ENCODE measurements around the gene TMEFF1. TPM values are rescaled to one million over a fixed set of nuclear protein-coding genes. Genes with fewer than 3 reads are reported as not detected.

Gene TMEFF1
- total RNA-seq, 1 experiment from 2014 or later = 30.6 TPM

DNA sequence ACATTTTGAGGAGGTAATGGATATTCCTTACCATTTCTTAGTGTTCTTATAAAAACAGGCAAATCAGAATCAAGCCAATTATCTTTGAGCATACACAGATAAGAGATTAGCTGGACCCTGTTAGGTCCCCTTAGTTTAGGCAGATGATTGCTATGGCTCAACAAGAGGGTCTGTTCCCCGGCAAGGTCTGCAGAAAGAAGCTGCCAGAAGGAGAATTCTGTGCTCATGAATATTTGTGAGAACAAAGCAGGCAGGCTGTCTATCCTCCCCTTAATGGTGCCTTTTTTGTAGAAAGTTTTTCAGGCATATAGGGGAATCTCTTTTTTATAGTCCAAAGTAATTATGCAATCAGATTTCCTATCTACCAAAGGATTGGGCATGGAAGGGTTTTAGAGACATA lies 132.5 kb downstream of the TMEFF1 start:
- Histone ChIP-seq H3K4me3 (ENCODE audit: insufficient read depth, low read depth, low read length) (no peak overlapping the region), H3K27me3 (ENCODE audit: control insufficient read depth, insufficient read depth, low read length) (no peaks in the 10 kb centered on the region), H3K36me3 (replicated peaks; ENCODE audit: control insufficient read depth, insufficient read depth, low read length) (no peaks in the 10 kb centered on the region)
- no peak for DNase-seq

GRCh38 chr9:100619194-100619593 lies 146.2 kb downstream of the TMEFF1 start:
- no peak for DNase-seq
- Histone ChIP-seq H3K27me3 (ENCODE audit: control insufficient read depth, insufficient read depth, low read length) (no peaks in the 10 kb centered on the region), H3K4me3 (ENCODE audit: insufficient read depth, low read depth, low read length) (no peak overlapping the region), H3K36me3 (replicated peaks; ENCODE audit: control insufficient read depth, insufficient read depth, low read length) (no peaks in the 10 kb centered on the region)

- DNase-seq = no peak
- H3K27me3 ChIP-seq (ENCODE audit: control insufficient read depth, insufficient read depth, low read length) = no peaks in the 10 kb centered on the region
- no peaks in the 10 kb centered on the region for H3K36me3 ChIP-seq (replicated peaks; ENCODE audit: control insufficient read depth, insufficient read depth, low read length)
- H3K4me3 ChIP-seq (ENCODE audit: insufficient read depth, low read depth, low read length) = no peak overlapping the region
These were observed 146.7 kb downstream of the TMEFF1 start for GRCh38 chr9:100619665-100620064.

GRCh38 chr9:100623969-100624368 lies 151.0 kb downstream of the TMEFF1 start:
- Histone ChIP-seq H3K36me3 (replicated peaks; ENCODE audit: control insufficient read depth, insufficient read depth, low read length) (no peaks in the 10 kb centered on the region), H3K27me3 (ENCODE audit: control insufficient read depth, insufficient read depth, low read length) (no peaks in the 10 kb centered on the region), H3K4me3 (ENCODE audit: insufficient read depth, low read depth, low read length) (no peak overlapping the region)
- no peak for DNase-seq

DNA sequence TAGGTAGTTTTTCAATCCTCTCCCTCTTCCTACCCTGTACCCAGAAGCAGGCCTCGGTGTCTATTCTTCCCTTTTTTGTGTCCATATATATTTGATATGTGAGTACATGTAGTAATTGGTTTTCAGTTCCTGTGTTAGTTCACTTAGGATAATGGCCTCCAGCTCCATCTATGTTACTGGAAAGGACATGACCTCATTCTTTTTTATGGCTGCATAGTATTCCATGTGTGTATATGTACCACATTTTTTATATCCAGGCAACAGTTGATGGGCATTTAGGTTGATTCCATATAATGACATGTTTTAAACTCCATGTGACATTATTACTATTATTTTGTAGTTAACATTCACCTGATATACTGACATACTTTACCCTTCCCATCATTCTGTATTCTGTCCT lies 154.0 kb downstream of the TMEFF1 start:
- H3K36me3 ChIP-seq (replicated peaks; ENCODE audit: control insufficient read depth, insufficient read depth, low read length) = no peaks in the 10 kb centered on the region
- no peak overlapping the region for H3K4me3 ChIP-seq (ENCODE audit: insufficient read depth, low read depth, low read length)
- no peak for DNase-seq
- no peaks in the 10 kb centered on the region for H3K27me3 ChIP-seq (ENCODE audit: control insufficient read depth, insufficient read depth, low read length)

Other genes starting within 250 kb of the TMEFF1 start
- gene TEX10, start 120.2 kb upstream of the TMEFF1 start, total RNA-seq (2014; rRNA removed; shearing (Covaris generic)) = 44.9 and 57.2 TPM in 2 replicates
- gene MSANTD3, start 46.0 kb upstream of the TMEFF1 start, total RNA-seq (2014; rRNA removed; shearing (Covaris generic)) = 36.9 and 44.5 TPM in 2 replicates
- gene CAVIN4, start 104.9 kb downstream of the TMEFF1 start, total RNA-seq (2014; rRNA removed; shearing (Covaris generic)) = 1.6 and 3.1 TPM in 2 replicates

All from H7 (cell line).